GM19463 (cell line): ENCODE measurements around the gene CRISPLD2.

Experiments
- ATAC-seq: cut with Tn5 transposase; IDR thresholded peaks from one replicate; pipeline ENCODE4 v1.9.1; 2021; ENCODE audit warnings: mild to moderate bottlenecking, moderate library complexity; ENCODE audit not compliant: unreplicated experiment

The CRISPLD2 gene

DNA sequence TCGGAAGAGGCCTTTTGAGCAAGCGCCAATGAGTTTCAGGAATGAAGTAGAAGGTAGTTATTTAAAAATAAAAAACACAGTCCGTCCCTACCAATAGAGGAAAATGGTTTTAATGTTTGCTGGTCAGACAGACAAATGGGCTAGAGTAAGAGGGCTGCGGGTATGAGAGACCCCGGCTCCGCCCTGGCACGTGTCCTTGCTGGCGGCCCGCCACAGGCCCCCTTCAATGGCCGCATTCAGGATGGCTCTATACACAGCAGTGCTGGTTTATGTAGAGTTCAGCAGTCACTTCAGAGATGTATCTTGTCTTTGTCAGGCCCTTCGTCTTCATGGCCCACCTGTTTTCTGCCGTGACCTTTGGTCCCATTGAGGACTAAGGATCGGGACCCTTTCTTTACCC is 87.3 kb downstream of the CRISPLD2 start:
- ATAC-seq = no peak

DNA sequence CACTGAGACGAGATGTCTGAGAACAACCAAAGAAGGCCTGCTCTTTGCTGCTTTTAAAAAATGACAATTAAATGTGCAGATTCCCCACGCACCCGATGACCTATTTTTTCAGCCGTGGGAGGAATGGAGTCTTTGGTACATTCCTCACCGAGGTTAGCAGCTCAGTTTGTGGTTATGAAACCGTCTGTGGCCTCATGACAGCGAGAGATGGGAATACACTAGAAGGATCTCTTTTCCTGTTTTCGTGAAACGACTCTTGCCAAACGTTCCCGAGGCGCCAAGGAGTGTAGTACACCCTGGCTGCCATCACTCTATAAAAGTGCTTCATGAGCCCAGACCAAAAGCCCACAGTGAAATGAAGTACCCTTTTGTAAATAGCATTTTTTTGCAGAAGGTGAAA is 87.8 kb downstream of the CRISPLD2 start:
- no peak for ATAC-seq

DNA sequence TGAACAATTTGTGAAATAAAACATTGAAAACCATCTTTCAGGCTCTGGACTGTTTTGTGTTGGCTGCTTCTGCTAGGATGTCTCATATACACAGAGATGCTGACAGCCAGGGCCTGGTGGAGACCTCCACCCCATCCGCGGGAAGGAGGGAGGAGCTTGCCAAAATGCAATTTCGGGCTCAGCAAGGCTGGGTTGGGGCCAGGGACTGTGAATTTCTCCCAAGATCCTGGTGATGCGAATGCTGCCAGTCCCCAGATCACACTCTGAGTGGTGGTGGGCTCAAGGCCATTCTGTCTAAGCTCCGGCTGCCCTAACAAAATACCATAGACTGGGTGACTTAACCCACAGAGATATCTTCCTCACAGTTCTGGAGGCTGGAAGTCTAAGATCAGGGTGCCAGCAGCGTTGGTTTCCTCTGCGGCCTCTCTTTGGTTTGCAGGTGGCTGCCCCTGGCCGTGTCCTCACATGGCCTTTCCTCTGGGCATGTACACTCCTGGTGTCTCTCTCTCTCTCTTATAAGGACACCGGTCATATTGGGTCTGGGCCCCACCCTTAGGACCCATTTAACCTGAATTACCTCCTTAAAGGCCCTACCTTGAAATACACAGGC is 89.8 kb downstream of the CRISPLD2 start:
- ATAC-seq = no peak

DNA sequence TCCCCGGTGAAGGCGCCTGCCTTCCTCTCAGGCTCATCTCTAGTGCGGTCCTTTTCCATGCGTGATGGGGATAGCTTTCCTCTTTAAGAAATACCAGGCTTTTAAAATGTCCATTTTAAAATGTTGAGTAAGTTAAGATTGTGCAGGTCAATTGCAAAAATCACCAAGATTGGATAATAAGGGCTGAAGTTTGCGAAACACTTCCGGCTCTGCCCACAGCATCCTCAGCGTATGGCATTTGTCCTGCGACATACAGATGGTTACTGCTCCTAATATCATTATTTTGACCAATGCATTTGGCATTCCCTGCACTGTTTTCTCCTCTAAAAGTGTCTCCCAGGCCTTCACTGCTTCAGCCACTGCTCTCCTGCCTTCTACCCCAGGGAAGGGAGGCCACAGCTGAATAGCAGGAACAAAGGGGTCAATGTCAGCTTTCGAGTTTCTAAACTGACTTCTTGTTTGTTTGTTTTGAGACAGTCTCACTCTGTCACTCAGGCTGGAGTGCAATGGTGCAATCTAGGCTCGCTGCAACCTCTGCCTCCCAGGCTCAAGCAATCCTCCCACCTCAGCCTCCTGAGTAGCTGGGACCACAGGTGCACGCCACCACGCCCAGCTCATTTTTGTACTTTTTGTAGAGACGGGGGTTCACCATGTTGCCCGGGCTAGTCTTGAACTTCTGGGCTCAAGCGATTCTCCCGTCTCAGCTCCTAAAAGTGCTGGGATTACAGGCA is 91.9 kb downstream of the CRISPLD2 start:
- no peak for ATAC-seq

DNA sequence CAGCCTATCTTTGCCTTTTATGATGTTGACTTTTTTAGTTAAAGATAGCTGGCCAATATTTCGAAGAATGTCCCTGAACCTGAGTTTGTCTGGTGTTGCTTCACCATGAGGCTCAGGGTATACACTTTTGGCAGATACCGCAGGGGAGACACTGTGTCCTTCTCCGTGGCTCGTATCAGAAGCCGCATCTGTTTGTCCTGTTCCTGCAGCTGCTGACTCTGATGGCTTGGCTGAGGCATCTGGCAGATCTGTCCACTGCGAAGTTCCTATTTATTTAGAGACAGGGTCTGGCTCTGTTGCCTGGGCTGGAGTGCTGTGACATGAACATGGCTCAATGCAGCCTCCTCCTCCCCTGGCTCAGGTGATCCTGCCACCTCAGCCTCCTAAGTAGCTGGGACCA is 93.5 kb downstream of the CRISPLD2 start:
- ATAC-seq = no peak

DNA sequence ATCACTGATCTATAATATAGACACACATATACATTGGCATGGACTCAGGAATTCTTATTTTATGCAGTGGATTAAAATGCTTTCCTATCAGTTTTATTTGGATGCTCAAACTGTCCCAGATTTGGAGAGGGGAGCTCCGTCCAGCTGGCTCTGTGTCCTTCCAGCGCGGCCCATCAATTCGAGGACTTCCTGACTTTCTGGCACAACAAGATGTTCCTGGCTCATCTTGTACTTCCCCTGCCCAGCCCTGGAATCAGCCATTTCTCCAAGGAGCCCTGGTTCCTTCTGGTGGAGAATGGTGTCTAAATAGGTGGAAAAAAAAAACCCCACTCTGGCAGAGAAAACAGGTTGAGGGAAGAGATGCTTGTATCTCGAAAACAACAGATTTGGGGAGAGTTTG is 94.5 kb downstream of the CRISPLD2 start:
- no peak for ATAC-seq

DNA sequence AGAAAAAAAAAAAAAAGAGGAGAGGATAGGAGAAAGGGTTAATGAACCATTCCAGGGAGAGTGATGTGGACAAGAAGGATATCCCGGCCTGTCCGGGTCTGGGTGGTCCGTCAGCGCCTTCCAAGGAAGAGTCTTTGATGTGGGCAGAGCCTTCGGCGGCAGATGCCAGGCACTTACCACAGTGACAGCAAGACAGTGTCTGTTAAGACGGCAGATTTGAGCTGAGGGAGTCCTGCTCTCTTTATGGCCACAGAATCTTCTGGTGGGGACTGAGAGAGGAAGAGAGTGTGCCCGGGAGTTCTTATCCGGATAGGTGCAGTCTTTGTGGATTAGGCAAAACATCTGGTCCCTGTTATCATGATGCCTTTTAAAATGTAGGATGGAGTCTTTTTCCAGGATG is 96.4 kb downstream of the CRISPLD2 start:
- no peak for ATAC-seq

DNA sequence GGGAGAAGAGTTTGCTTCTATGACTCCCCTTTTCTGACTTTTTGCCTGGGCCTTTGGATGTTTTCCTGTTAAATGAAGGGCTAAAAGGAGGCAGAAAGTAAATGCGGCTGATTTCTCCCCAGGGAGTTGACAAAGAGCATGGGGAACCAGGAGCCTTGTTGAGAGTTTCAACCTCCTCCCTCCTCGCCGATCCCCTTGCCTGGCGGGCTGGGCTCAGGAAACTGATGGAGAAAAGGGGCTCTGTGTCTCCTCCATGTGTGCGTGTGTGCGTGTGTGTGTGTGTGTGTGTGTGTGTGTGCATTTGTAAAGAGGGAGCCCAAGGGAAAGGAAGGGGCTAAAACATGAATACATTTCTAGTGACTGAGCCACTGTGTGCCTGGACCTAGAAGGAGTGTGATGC is 97.1 kb downstream of the CRISPLD2 start:
- no peak for ATAC-seq

DNA sequence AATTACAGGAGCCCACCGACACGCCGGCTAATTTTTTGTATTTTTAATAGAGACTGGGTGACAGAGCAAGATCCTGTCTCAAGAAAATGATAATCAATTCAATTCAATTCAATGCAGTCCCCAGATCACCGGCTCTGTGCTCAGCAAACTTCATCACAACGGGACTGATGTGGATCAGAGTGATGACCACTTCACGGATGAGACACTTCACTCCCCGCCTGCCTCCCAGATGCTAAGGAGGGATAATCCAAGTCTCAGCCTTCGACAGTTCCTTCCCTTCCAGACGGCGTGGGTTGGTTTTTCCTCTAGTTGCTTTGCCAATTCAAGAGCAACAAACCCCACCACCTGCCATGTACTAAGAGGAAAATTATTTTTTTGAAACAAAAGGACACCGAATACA is 97.7 kb downstream of the CRISPLD2 start:
- no peak for ATAC-seq

DNA sequence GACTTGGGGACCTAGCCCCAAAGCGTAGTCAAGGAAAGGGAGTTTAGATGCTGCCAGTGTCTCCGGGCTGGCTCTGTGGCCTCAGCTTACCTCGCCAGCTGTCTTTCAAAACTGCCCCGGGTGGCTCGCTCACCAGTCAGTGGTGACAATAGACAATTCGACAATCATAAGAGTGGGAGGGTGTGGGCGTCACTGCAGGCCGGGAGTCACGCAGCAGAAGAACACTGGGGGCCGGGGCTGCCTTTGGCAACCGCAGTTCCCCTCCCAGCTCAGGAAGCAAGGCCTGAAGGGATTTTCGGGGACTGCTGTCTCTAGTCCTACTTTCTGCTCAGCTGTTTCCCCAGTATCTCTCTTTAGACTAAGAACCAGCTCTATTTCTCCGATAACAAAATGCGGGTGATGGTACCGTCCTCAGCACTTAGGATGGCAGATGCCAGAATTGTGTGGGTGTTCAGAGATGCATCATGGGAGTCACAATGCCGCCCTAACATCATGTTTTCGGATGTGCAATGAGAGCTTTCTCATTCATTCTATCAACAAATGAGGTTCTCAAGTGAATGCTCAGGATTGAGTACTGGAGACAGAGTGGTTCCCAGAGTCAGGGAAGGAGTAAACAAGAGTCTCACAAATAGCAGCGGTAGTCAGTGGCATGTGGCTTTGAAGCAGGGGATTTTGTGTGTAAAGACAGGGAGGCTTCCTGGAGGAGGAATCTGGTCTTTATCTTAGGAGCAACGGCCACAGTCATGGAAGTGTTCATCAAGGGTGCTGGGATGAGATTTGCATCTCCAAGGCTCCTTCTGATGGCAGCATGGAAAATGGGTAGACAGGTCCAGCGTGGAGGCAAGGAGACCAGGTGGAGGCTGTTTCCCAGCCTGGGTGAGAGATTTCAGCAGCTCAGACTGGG is 98.5 kb downstream of the CRISPLD2 start:
- ATAC-seq = no peak

DNA sequence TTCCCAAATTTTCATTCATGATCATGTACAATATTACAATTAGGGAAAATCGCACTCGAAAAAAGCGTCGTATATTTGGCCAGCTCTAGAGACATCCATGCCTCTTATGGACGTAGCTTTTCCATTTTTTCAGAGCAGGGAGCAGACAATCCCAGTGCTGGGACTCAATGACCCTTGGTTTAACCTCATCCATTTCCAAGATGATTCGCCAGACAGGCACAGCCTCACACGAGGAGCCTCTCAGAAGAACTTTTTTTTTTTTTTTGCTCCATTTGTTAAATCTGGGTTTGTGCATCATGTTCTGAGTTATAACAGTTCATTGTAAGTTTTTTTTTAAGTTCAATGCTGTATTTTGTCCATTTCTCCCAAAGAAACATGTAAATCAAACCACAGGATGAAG is 99.5 kb downstream of the CRISPLD2 start:
- ATAC-seq = no peak

DNA sequence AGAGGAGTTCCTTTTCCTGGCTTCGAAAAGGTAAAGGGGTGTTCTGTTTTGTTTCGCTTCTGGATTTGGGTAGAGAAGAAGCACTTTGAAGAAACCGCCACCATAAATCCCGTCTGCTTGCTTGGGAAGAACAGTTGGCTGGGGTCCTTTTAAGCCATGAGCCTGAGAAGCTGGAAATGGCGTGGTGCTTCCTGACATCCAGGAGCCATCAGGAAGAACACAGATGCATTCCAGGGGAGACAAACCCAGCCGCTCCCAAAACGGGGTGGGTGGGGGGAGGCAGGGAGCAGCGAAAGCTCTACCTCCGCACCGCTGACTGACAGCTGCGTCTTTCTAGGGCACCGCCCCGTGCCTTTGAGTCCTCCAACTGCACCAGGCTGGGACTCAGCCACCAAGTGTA is 99.9 kb downstream of the CRISPLD2 start:
- no peak for ATAC-seq

DNA sequence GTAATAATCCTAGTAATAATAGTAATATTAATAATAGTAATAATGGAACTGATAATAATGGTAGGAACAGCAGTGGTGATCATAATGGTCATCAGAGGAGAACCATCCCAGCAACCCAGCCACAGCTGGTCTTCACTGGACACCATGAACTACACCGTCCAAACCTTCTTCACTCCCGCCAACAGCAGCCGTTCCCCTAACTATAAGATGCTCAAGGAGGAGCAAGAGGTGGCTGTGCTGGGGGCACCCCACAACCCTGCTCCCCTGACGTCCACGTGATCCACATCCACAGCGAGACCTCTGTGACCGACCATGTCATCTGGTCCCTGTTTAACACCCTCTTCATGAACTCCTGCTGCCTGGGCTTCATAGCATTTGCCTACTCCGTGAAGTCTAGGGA is 100.5 kb downstream of the CRISPLD2 start:
- no peak for ATAC-seq

DNA sequence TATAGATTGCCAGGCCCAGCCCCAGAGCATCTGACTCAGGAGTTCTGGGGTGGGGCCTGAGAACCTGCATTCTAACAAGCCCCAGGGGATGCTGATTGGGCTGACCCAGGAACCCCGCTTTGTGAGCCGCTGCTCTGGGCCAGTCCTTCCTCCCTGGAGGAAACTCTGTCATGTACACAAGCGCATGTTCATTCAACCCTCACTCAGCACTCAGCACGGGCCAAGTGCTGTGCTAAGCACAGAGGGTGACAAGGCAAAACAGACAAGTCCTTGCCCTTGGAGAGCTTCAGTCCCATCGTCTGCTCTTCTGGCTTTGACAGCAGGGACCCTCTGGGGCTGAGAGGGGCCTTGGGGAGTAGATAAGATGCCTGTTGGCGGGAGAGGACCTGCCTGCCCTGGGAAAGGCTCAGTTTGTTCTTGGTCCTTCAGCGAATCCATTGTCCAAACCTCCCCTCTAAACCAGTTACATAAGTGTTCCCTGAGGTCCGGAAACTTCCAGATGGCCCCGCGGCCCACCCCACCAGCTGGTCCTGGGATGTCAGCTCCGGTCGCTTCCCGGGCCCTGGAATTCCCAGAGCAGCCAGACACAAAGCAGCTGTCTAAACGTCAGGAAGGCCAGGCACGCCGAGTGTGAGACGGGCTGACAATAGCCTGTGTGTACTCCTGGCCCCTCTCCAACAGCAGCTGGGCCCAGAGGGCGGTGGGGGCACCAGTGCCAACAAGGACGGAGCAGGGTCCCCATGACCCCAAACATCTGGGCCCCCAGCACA is 102.8 kb downstream of the CRISPLD2 start:
- ATAC-seq = no peak

DNA sequence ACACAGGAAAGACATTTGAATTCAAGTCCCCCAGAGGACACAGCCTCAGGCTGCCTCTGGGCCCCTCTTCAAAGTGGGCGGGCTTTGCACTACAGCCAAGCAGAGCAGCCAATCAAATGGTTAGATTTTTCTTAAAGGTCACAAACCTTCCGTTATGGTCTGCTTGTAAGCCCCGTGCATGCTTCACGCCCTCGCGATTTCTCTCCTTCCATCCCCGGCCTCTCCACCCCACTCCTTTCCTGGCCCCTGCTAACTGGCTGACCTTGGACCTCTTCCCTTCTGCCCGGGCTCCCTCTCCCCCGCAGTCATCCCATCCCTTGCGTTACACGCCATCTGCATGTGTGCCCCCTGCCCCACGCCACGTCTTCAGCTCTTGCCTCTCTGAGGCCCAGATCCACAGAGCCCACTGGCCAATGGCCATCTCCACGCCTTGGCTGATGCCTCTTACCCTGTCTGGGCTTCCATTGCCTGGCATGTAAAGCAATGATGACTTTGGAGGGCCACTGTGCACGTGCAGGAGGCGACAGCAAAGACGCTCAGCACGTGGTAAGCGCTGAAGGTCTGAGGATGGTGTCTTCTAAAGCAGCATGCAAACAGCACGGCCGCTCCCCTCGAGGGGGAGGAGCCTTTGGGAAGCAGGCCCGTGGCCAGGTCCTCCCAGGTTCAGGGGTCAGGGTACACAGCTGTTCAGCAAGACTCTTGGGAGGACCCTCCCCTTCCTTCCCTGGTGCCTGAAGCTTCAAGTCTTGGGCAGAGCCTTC is 104.7 kb downstream of the CRISPLD2 start:
- no peak for ATAC-seq

DNA sequence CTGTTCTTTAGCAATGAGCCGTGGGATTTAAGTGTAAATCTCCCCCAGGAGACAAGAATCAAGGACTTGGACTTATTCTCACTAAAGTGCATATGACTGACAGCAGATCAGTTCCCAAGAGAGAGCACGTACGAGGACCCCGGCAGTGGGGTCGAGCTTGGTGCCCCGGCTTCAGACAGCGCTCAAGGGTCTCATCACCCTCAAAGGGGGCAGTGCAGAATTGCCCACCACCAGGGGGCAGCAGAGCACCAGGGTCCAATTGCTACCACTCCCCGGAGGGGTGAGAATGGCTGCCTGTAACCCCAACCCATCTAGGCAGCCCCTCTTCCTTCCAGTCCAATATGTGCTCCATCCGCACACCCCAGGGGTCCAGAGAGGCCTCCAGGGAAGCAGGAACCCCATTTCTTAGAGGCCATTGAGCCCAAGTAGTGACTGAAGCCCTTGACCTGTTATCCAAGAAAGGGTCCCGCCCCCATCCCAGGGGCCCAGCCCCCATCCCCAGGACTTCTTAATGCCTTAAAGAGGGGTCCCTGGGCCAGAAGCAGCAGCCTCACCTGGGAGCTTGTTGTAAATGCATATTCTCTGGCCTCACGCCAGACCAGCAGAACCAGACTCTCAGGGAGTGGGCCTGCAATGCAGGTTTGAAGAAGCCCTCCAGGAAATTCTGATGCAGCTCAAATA is 105.4 kb downstream of the CRISPLD2 start:
- no peak for ATAC-seq

DNA sequence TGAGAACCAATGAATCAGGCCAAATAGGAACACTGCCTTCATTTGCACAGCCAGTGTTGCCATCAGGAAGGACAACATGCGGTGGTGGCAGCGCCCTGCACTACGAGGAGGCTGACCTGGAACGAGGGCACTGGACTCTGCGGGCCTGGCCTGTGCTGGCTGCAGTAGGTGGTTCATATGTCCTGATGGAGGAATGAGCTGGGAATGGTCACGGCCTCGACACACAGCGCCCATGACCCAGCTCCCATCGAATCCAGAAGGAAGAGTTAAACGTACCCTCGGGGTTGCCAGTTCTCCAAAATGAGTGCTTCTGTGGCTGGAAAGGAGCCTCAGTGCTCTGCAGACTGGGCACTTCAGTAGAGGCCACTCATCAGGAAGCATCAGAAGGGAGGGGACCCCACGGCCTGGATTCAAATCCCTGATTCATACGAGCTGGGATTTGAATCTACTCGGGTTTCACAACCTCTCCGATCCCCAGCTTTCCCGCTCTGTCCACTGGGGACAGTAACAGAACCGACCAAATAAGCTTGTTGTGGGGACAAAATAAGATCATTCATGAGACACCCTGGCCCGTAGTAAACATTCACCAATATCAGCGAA is 106.1 kb downstream of the CRISPLD2 start:
- ATAC-seq = no peak

DNA sequence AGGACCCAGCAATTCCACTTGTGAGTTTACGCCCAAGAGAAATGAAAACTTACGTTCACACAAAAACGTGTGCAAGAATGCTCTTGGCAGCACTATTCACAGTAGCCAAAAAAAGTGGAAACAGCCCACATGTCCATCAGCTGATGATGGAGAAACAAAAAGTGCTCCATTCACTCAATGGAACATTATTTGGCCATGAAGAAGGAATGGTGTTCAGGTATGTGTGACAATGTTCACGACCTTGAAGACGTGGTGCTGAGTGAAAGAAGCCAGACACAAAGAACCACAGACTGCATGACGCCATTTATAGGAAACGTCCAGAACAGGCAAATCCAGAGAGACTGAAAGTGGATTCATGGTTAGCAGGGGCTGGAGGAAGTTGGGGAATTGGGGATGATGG is 106.7 kb downstream of the CRISPLD2 start:
- no peak for ATAC-seq
